Suppressor macrophage treated with lipopolysaccharide for 1 hour (primary cell): ENCODE results near the gene TBCK.

Experiments
- DNase-seq, 3 donors: peaks; one replicate each; pipeline ENCODE4 v3.0.0-alpha.2; 2020 to 2022

The TBCK gene

GRCh38 chr4:106109929-106110328 is 206.1 kb downstream of the TBCK start:
- DNase-seq, result no peak

GRCh38 chr4:106105697-106106096 is 210.3 kb downstream of the TBCK start:
- no peak for DNase-seq

GRCh38 chr4:106104276-106104675 is 211.7 kb downstream of the TBCK start:
- DNase-seq, result no peak

- no peak for DNase-seq
Observed at GRCh38 chr4:106096454-106096853, 219.6 kb downstream of the TBCK start.

DNA sequence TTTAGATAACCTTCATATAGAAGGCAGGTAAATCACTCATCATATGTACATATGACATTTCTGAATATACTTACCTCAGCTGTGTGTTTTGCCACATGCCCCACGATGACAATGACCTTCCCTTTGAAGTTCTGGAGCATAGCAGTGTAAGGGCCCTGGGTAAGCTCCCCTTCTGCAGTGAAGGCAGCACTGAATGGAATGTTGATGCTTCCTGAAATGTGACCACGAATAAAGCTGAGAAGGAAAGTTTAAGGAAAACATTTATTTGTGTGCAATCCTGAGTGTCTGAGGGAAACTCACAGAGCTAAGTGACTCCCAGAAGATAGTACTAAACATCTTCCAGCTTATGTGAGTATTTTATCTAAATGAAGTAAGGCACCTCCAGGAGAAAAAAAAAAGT is 220.6 kb downstream of the TBCK start:
- no peak for DNase-seq

DNA sequence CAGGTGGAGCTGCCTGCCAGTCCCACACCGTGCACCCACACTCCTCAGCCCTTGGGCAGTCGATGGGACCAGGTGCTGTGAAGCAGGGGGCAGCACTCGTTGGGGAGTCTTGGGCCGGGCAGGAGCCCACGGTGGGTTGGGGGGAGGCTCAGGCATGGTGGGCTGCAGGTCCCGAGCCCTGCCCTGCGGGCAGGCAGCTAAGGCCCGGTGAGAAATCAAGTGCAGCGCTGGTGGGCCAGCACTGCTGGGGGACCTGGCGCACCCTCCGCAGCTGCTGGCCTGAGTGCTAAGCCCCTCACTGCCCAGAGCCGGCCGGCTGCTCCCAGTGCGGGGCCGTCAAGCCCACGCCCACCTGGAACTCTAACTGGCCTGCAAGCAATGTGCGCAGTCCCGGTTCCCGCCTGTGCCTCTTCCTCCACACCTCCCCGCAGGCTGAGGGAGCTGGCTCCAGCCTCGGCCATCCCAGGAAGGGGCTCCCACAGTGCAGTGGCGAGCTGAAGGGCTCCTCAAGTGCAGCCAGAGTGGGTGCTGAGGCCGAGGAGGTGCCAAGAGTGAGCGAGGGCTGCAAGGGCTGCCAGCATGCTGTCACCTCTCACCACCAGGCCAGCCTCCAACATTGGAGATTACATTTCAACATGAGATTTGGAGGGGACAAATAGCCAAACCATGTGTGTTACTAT is 223.5 kb downstream of the TBCK start:
- no peak for DNase-seq

- DNase-seq, result no peak
Observed at GRCh38 chr4:106090826-106091225, 225.2 kb downstream of the TBCK start.

- no peak for DNase-seq
Observed at GRCh38 chr4:106083065-106083464, 232.9 kb downstream of the TBCK start.

- DNase-seq, result no peak
Observed at GRCh38 chr4:106080376-106080775, 235.6 kb downstream of the TBCK start.

GRCh38 chr4:106079616-106080015 is 236.4 kb downstream of the TBCK start:
- no peak for DNase-seq

GRCh38 chr4:106065018-106065417 is 251.0 kb downstream of the TBCK start:
- DNase-seq, result no peak

DNA sequence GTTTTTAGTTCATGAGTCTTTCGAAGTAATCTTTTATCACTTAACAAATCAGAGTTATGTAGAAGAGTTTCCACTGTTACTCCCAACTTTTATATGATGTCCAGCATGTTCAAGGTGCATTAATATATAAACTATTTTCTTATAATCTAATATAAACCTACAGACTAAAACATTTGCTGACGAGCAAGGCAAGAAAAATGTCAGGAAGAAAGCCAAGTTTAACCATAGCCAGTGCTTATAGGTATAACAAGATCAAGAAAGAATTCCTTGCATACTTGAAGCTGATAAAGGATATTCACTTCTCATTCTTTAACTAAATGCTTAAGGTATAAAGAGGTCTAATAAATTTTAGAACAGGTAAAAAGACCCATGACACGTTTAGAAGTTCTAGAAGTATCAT is 253.0 kb downstream of the TBCK start:
- DNase-seq, result no peak

DNA sequence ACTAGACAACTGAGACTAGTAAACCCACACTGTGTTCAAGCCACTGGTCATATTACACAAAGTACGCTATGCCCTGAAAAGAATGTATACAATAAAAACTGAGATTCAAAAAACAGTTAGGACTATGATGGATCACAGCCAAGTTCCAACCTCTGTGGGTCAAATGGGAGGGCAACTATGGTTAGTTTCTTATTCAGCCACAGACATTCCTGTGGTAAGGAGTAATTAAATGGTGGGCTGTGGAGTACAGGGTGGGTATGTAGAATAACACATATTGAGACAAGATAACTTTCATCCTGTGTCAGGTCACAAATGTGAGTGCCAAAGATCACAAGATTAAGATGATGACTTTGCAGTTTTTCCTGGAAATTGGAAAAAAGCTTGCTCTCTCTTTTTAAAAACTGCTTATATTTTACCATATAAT is 253.5 kb downstream of the TBCK start:
- DNase-seq, result no peak

- no peak for DNase-seq
Observed at GRCh38 chr4:106058921-106059320, 257.1 kb downstream of the TBCK start.

DNA sequence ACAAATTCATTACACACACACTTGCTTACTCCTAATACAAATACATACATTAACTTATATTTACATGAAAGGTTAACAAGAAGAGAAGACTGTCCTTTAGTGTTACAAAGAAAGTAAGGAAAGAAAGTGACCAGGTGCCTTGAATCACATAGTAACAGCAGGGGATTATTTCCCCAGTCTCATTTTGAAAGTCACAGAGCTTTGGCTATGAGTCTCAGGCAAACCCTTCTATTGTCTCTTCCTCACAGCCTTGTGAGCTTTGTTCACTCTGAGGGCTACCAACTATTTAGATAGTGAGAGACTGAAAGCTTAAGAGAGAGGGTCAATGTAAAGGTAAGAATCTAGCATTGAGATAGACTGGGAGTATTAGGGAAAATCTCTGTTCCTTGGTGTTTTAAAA is 259.1 kb downstream of the TBCK start:
- DNase-seq, result no peak

GRCh38 chr4:106051514-106051913 is 264.5 kb downstream of the TBCK start:
- no peak for DNase-seq

DNA sequence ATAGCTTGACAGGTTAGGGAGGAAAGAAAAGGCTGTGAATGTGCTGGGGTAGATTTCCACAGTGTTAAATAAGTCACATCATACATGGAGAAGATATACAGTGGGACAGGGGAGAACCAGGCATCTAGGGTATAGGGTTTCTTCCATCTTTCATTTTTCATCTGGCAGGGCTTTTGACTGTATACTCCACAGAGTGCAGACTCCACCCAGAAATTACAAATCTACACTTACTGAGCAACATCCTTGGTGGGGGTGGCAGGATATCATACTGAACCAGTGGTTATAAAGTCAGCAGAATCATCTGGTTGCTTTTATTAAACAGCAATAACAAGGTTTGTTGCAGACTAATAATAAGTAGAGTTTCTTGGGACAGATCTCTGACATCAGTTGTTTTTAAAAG is 266.5 kb downstream of the TBCK start:
- no peak for DNase-seq

- no peak for DNase-seq
Observed at GRCh38 chr4:106048250-106048971, 267.6 kb downstream of the TBCK start.

DNA sequence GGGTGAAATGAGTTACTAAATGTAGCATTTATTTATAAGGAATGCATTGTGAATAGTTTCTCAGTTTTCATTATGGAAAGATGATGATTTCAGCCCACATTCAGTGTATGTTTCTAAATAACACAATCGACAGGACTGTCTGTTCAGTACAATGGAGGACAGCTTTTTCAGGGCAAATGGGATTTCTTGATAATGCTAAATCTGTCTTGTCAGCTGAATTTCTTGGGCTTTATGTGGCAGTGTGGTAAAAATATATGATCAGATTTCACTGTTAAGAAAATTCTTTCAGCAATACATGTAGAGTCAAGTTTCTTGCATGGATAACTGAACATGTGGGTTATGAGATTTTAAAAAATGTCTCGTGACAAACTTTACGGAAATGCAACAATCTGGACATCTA is 269.9 kb downstream of the TBCK start:
- no peak for DNase-seq

DNA sequence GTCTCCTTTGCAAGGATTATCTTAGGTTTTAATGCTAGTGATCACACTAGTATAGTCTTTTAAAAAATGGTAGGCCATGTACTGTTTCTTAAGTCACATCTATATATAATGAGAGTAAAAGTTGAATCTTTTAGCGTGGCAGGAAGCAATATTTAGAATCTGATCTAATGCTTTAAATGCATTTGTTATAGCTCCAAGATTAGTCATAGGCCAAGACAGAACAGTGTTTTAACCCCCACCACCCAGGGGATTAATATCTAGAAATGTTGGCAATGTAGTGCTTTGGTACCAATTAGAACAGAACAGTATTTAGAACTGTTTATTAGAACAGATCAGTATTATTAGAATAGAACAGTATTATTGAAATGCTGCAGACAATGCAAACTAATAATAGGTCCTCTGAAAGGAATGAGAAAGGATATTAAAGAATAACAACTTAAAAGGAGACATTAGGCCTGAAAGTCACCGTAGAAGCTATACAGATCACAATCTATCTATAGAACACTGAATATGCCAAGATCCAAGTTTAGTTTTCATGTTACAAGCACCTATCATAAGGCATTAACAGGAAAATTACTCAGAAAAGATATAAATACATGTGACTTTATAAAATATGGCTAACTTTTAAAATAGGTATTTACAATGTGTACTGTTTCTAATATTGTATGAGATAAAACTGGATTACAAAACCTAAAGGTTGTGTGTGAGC is 274.6 kb downstream of the TBCK start:
- DNase-seq, result no peak

DNA sequence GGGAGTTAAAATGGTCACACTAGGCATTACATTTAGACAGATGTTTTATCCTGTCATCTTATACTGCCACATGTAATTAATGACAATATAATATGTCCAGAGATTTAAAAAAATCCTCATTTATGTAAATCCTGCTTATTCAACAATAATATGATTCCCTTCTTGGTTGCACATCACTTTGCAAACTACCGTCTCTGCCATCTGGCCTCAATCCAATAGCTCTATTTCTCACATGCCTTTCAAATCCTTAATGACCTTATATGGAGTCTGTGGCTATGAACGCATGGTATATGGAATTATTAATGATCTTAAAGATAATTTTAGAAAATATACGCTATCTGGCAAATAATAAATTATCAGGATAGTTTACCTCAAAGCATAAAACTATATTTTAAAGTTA is 276.2 kb downstream of the TBCK start:
- no peak for DNase-seq

GRCh38 chr4:106038908-106039307 is 277.1 kb downstream of the TBCK start:
- DNase-seq, result no peak

GRCh38 chr4:106038012-106038411 is 278.0 kb downstream of the TBCK start:
- DNase-seq, result no peak

DNA sequence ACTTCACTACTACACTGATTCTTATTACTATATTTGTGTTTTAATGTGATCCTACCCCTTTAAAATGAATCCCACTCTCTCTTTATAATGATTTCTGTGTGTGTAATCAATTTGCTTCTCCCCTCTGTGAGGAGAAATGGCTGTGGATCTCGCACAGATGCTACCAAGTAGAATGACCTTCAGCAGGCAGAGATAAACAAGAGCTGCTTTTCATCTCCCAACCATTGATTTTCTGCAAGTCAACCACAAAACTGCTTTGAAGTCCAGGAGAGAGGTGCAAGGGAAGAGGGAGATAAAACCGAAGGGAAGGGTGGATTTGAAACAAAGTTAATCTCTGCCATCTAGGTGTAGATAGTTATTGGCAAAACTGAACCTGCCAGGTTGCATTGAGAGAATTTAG is 279.2 kb downstream of the TBCK start:
- DNase-seq, result no peak
